IPS-NIHi11 (cell line): ENCODE results near the gene CYLC1.

ENCODE experiments used
- DNase-seq: peaks from one replicate; pipeline ENCODE4 v3.0.0; 2012; ENCODE audit warnings: mixed read lengths, low spot score

CYLC1 gene

DNA sequence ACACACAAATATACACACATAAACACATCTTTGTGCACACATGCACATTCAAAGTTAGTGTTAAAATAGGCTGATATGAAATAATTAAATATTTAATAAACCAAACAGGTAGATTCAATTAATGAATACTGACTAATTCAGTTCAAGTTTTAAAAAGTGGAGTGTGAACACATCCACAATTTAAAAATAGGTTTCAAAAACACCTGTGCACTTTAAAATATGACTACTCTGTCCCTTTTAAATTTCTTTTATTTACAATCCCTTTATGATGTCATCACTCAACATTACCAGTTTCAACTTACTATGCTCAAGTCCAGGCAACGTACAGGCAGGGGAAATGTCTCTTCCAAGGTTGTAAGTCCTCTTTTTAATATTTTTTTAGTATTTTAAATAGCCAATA is at the start of gene CYLC1:
CYLC1 (plus strand) TSS at position 301 of the 400 bp plus-strand sequence; CDS start at position 338, 37 bp downstream.
- DNase-seq, result no peak

DNA sequence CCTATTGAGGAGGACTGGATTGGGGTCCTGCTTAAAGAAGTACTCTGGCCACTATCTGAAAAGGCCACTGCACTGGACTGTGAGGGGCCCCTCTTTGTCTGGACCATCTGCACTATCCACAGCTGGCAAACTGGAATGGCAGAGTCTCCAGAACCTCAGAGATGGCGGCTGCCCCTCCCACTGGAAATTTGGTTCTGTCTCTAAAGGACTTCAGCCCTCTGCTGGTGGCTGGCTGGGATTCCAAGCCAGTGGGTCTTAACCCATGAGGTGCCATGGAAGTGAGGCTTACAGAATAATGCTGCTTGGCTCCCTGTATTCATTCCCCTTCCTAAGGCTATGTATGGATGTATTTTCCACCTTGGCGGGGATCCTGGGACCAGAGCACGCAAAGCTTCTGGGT is 41.6 kb upstream of the CYLC1 start:
- DNase-seq, result peak; percentile 5

GRCh38 chrX:83829874-83830273 is 31.1 kb upstream of the CYLC1 start:
- DNase-seq, result no peak

- DNase-seq, result peak; percentile 28
These were observed 15.5 kb upstream of the CYLC1 start for GRCh38 chrX:83845397-83845796.

DNA sequence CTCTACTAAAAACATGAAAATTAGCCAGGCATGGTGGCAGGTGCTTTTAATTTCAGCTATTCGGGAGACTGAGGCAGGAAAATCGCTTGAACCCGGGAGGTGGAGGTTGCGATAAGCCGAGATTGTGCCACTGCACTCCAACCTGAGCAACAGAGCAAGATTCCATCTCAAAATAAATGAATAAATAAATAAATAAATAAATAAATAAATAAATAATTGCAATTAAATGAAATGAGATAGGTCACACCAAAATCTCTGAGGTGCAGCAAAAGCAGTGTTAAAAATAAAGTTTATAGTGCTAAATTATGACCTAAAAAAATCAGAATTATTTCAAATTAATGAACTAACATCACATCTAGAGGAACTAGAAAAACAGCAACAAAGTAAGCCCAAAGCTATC is 13.6 kb upstream of the CYLC1 start:
- no peak for DNase-seq

DNA sequence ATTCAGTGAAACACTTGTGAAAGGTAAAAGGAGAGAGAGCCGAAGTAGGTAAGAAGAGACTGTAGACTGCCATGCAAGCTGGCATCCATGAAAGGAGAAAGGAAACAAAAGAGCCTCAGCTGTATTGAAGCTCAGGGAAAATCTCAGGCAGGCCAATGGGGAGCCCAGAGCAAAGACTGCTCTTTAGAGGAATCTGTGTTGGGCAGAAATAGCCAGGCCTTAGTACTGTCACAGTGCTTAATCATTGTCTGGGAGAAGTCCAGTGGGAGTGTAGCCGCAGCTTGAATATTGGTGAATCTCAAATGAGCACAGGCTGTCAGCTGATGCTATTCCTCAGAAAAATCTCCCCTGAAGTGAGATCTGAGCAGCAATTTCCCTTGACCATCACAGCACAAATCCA is 27.6 kb downstream of the CYLC1 start:
- no peak for DNase-seq

- DNase-seq, result no peak
These were observed 31.5 kb downstream of the CYLC1 start for GRCh38 chrX:83892433-83892832.

GRCh38 chrX:83906921-83907320 is 46.0 kb downstream of the CYLC1 start:
- no peak for DNase-seq

- peak; percentile 19 for DNase-seq
These were observed 55.6 kb downstream of the CYLC1 start for GRCh38 chrX:83916525-83916924.

DNA sequence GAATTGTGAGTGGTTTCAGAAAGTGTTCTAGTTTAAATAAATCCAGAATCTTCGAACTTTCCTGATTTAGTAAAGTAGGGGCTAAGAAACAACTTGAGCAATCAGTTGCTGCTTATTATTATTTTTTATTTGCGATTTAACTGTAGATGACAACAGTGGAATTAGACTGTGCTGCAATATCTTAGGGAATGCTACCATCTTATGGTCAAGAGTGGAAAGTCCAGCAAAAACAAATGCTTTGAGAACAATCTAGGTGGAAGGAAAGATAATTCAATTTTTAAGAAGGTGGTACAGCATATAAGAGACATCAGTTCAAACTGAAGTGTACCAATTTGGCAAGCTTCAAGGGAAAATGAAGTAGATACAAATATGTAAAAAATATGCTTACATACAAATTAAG is 73.3 kb downstream of the CYLC1 start:
- no peak for DNase-seq
